ENCODE results near the gene ZNRF1.
"Not testable (repeated sequence)": the region's sequence is repeated elsewhere in the genome, so short reads cannot be mapped to it uniquely, and the experiment has no call there.

The ZNRF1 gene

GRCh38 chr16:75086281-75086680 lies 87.5 kb downstream of the ZNRF1 start:
- TF ChIP-seq CTCF (conservative IDR thresholded peaks at IDR 0.05), result no peak
- peak overlapping the region; percentile 31; the same call in 1 of the 2 replicates for H3K27ac ChIP-seq

- TF ChIP-seq CTCF (conservative IDR thresholded peaks at IDR 0.05), result no peak
- H3K27ac ChIP-seq, result peak overlapping the region; percentile 58
These were observed 88.0 kb downstream of the ZNRF1 start for GRCh38 chr16:75086688-75087374.

GRCh38 chr16:75087375-75087979 lies 88.7 kb downstream of the ZNRF1 start:
- TF ChIP-seq CTCF (conservative IDR thresholded peaks at IDR 0.05), result no peak
- peak overlapping the region; percentile 58 for H3K27ac ChIP-seq

- H3K27ac ChIP-seq, result peak overlapping the region; percentile 58; the same call in 1 of the 2 replicates
- no peak for TF ChIP-seq CTCF (conservative IDR thresholded peaks at IDR 0.05)
These were observed 89.4 kb downstream of the ZNRF1 start for GRCh38 chr16:75088216-75088615.

- no peak for TF ChIP-seq CTCF (conservative IDR thresholded peaks at IDR 0.05)
- no peak overlapping the region for H3K27ac ChIP-seq
These were observed 90.1 kb downstream of the ZNRF1 start for GRCh38 chr16:75088934-75089333.

GRCh38 chr16:75089486-75090202 lies 90.8 kb downstream of the ZNRF1 start:
- no peak for TF ChIP-seq CTCF (conservative IDR thresholded peaks at IDR 0.05)
- no peak overlapping the region for H3K27ac ChIP-seq

GRCh38 chr16:75090899-75091298 lies 92.1 kb downstream of the ZNRF1 start:
- H3K27ac ChIP-seq, result not testable (repeated sequence)

- H3K27ac ChIP-seq, result not testable (repeated sequence)
These were observed 92.8 kb downstream of the ZNRF1 start for GRCh38 chr16:75091619-75092018.

Measured in VCaP (cell line).